ENCODE results near the gene ITPR3.

ITPR3 gene

GRCh38 chr6:33738153-33738552 is 117.0 kb downstream of the ITPR3 start:
- H3K4me3 ChIP-seq (ENCODE audit: low read length): no peak overlapping the region
- no peak for TF ChIP-seq ZNF274 (IDR thresholded peaks at IDR 0.05; ENCODE audit: low read depth, low read length)

GRCh38 chr6:33738879-33739278 is 117.8 kb downstream of the ITPR3 start:
- no peak for TF ChIP-seq ZNF274 (IDR thresholded peaks at IDR 0.05; ENCODE audit: low read depth, low read length)
- no peak overlapping the region for H3K4me3 ChIP-seq (ENCODE audit: low read length)

DNA sequence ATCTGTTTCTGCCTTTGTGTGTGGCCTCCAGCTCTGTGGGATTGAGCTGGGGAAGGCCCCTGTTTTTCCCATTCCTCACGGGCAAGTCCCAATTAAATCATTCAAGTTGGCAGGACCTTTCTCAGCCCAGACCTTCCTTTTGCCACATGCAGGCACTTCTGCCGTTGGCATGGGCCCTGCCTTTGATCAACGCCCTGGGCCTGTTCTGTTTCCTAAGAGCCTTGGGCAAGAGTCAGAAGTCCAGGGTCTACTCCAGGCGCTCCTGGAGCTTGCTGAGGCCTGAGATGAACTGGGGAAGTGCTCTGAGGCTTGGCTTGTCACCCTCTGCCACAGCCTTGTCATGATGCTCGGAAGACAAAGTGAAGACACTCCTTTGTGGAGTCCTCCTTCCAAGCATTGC is 118.4 kb downstream of the ITPR3 start:
- H3K4me3 ChIP-seq (ENCODE audit: low read length): no peak overlapping the region
- no peak for TF ChIP-seq ZNF274 (IDR thresholded peaks at IDR 0.05; ENCODE audit: low read depth, low read length)

DNA sequence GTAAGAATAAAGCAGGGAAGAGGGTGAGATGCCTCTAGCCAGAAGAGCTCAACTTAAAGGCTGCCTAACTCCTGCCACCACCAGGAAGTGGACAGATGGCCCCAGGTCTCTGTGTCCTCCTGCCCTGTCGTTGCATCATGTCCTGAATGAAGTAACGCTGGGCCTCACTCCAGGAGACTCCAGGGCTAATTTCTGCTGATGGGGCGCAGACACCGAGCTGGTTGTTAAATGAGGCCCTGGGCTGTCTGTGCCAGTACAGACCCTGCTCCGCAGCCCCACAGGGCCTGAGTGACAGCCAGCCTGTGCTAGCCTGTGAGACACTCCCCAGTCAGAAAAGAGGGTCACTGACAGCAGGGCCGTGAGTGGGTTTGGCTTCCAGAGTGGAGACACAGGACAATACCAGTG is 119.1 kb downstream of the ITPR3 start:
- no peak overlapping the region for H3K4me3 ChIP-seq (ENCODE audit: low read length)

DNA sequence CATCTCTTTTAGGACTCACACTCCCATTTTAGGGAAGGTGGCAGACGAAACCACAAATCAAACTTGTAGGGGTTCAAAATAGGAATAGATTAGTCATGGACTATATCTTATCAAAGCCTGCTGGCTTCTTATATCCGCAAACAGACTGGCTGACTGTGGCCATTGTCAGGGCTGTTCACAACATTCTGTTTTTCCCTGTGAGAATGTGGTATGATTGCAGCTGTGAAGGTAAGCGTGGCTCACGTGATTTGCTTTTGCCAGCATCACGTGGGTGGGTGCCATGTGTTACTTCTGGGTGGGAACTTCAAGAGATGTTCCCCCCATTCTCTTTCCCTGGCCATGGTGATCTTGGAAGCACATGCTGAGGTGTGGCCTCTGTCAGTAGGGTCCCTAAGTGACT is 119.7 kb downstream of the ITPR3 start:
- no peak for TF ChIP-seq ZNF274 (IDR thresholded peaks at IDR 0.05; ENCODE audit: low read depth, low read length)
- H3K4me3 ChIP-seq (ENCODE audit: low read length): no peak overlapping the region

More for the DNA sequence above, 119.1 kb downstream of the ITPR3 start:
- TF ChIP-seq ZNF274 (IDR thresholded peaks at IDR 0.05; ENCODE audit: low read depth, low read length): no peak

GRCh38 chr6:33742092-33742491 is 121.0 kb downstream of the ITPR3 start:
- no peak overlapping the region for H3K4me3 ChIP-seq (ENCODE audit: low read length)
- no peak for TF ChIP-seq ZNF274 (IDR thresholded peaks at IDR 0.05; ENCODE audit: low read depth, low read length)

- TF ChIP-seq ZNF274 (IDR thresholded peaks at IDR 0.05; ENCODE audit: low read depth, low read length): no peak
These were observed 121.7 kb downstream of the ITPR3 start for GRCh38 chr6:33742837-33743236.

DNA sequence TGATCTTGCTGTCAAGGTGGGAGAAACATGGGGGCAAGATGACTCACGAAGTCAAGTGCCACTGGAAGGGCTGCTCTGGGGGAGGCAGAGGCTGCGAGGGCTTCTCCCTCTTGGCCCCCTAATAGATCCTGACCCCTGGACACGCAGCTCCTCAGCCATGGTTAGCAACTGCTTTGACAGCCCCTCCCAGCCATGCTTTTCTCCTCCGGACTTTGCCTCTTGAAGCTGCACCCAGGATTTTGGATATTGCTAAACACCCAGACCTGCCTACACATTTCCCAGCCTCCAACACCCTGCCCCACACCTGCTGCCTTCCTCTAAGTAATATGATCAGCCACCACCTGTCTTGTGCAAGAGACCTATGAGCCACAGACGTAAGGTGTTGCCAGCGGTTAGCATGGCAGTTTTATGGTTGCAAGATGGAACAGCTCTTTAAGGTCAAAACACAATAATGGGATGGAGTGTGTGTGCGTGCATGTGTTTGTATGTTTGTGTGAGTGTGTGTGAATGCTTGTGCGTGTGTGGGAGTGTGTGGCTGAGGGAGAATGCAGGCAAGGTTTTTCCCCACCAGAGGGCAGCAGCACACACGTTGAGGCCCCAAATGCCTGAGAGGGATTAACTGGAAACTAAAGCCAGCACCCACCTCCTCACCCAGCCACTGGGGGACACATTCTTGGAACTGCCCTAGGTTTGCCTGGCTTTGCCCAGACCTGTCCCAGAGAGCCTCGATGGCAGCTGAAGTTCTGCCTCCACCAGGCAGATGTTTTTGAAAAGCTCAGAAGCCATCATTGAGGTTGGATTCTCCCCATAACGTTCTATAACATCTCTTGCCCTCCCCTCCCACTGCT is 123.1 kb downstream of the ITPR3 start:
- no peak for TF ChIP-seq ZNF274 (IDR thresholded peaks at IDR 0.05; ENCODE audit: low read depth, low read length)
- no peak overlapping the region for H3K4me3 ChIP-seq (ENCODE audit: low read length)

More at GRCh38 chr6:33742837-33743236, 121.7 kb downstream of the ITPR3 start:
- no peak overlapping the region for H3K4me3 ChIP-seq (ENCODE audit: low read length)

GRCh38 chr6:33744895-33745546 is 123.9 kb downstream of the ITPR3 start:
- TF ChIP-seq ZNF274 (IDR thresholded peaks at IDR 0.05; ENCODE audit: low read depth, low read length): no peak
- H3K4me3 ChIP-seq (ENCODE audit: low read length): no peak overlapping the region

DNA sequence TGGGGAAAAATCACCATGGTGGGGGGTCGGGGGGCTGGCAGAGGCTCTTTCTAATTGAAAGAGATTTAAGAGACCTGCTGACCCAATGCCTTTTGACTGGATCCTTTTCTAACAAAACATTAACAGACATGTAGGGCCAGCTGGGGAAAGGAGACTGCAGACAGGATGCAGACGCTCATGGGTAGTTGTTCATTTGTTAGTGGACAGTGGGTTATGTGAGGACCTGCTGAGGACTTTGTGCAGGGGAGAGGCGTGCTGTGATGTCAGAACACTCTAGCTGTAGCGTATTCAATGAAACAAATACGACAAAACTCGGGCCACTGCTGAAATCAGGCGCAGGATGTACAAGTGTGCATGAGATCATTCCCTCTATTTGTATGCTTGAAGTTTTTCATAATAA is 124.4 kb downstream of the ITPR3 start:
- no peak overlapping the region for H3K4me3 ChIP-seq (ENCODE audit: low read length)
- TF ChIP-seq ZNF274 (IDR thresholded peaks at IDR 0.05; ENCODE audit: low read depth, low read length): no peak

Data from GM08714 (cell line).